Natural killer cell (primary cell): ENCODE data around the gene LDLRAP1. TPM values are rescaled to one million over a fixed set of nuclear protein-coding genes. Genes with fewer than 3 reads are reported as not detected.

ENCODE experiments used
- ATAC-seq, 3 donors: fragments of 150-1000 bp in 2 of 3; fragments of 200-7000 bp in 1 of 3; cut with Tn5 transposase; 1 replicate in 1 of 3; 2 replicates in 2 of 3; pipeline ENCODE4 v1.10.0; 2021; ENCODE audit warnings: mild to moderate bottlenecking in 2 of 3, moderate library complexity in 2 of 3
- DNase-seq, 2 donors: peaks; one replicate each; pipeline versions ENCODE4 v3.0.0 to v3.0.0-alpha.2; 2013 to 2021; ENCODE audit warnings: mixed read lengths in 1 of 2
- H3K27ac ChIP-seq: one replicate; pipeline ENCODE4 v1.5.1; 2013; ENCODE audit warnings: mild to moderate bottlenecking, low read length
- H3K27me3 ChIP-seq: one replicate; pipeline ENCODE4 v1.6.1; 2013; ENCODE audit warnings: low read length; ENCODE audit not compliant: control insufficient read depth, insufficient read depth
- H3K36me3 ChIP-seq: one replicate; pipeline ENCODE4 v1.6.1; 2013; ENCODE audit warnings: low read length; ENCODE audit not compliant: control insufficient read depth, insufficient read depth
- H3K4me1 ChIP-seq: one replicate; pipeline ENCODE4 v1.6.1; 2013; ENCODE audit warnings: low read length; ENCODE audit not compliant: control insufficient read depth, insufficient read depth
- H3K4me3 ChIP-seq: one replicate; pipeline ENCODE4 v1.5.1; 2013; ENCODE audit warnings: low read length
- H3K9me3 ChIP-seq: one replicate; pipeline ENCODE4 v1.6.1; 2013; ENCODE audit warnings: low read length; ENCODE audit not compliant: control insufficient read depth, insufficient read depth
- H3K27ac Mint-ChIP-seq, 2 donors: one replicate each; pipeline ENCODE4 v1.8.0; 2022; ENCODE audit warnings: mild to moderate bottlenecking in 2 of 2, mixed read lengths in 2 of 2, moderate library complexity in 1 of 2
- H3K27me3 Mint-ChIP-seq, 2 donors: one replicate each; pipeline ENCODE4 v1.8.0; 2022; ENCODE audit warnings: low read depth in 2 of 2, mixed read lengths in 2 of 2
- H3K36me3 Mint-ChIP-seq: one replicate; pipeline ENCODE4 v1.8.0; 2022; ENCODE audit warnings: mixed read lengths
- H3K4me1 Mint-ChIP-seq, 2 donors: one replicate each; pipeline ENCODE4 v1.8.0; 2022; ENCODE audit warnings: mixed read lengths in 2 of 2
- H3K4me3 Mint-ChIP-seq: one replicate; pipeline ENCODE4 v1.8.0; 2022; ENCODE audit warnings: mild to moderate bottlenecking, moderate library complexity, mixed read lengths
- H3K9me3 Mint-ChIP-seq, 2 donors: one replicate each; pipeline ENCODE4 v1.8.0; 2022; ENCODE audit warnings: mixed read lengths in 2 of 2
- CTCF ChIP-seq: fragments of 200-600 bp; IDR thresholded peaks from one replicate; pipeline ENCODE4 v1.8.0; 2022; ENCODE audit warnings: antibody characterized with exemption
- WGBS: methylation state at CpG from one replicate; pipeline ENCODE4 v1.1.7; 2013; ENCODE audit warnings: missing lambda C conversion rate; ENCODE audit not compliant: insufficient coverage; 5-methylcytosine and 5-hydroxymethylcytosine counted together
- intact Hi-C: fragments of 100-400 bp; cut with micrococcal nuclease; formaldehyde crosslinking; loops from one replicate; pipeline ENCODE4 v1.14.2; 2022
- total RNA-seq, 4 donors: library from RNA; stranded (reverse); fragments of 120-200 nt in 1 of 4; gene quantifications; one replicate each; pipeline versions ENCODE4 v1.2.3 to v1.2.4, GENCODE V29; 2013 to 2022

LDLRAP1 gene
- total RNA-seq, 3 donors from 2014 or later (not counting 1 experiment from before 2014, with no cell fraction given) = 25.2 to 34.0 (median 27.4) TPM

- Histone ChIP-seq H3K4me3 (no peak overlapping the region), H3K4me1 (no peaks in the 10 kb centered on the region), H3K27me3 (no peaks in the 10 kb centered on the region), H3K9me3 (no peaks in the 10 kb centered on the region), H3K27ac (no peak overlapping the region), H3K36me3 (no peaks in the 10 kb centered on the region)
- intact Hi-C loops = no loop called here
- Mint-ChIP-seq H3K9me3 (no peaks in the 10 kb centered on the region), H3K4me3 (no peak overlapping the region), H3K27me3 (peaks cover 0 to 3% of the 10 kb centered on the region in 2 donors), H3K4me1 (peaks cover 0 to 5% of the 10 kb centered on the region in 2 donors), H3K27ac (no peak overlapping the region), H3K36me3 (no peaks in the 10 kb centered on the region)
- ATAC-seq (no peak), DNase-seq (no peak)
- WGBS = 75% methylated on average over 4 of the region's 4 CpGs
- no peak for TF ChIP-seq CTCF
These were observed 18.1 kb upstream of the LDLRAP1 start for GRCh38 chr1:25525361-25525688.

GRCh38 chr1:25526753-25527152 lies 16.7 kb upstream of the LDLRAP1 start:
- Mint-ChIP-seq H3K9me3 (no peaks in the 10 kb centered on the region), H3K4me3 (no peak overlapping the region), H3K27ac (no peak overlapping the region), H3K36me3 (no peaks in the 10 kb centered on the region), H3K4me1 (no peaks in the 10 kb centered on the region), H3K27me3 (peaks cover 0 to 3% of the 10 kb centered on the region in 2 donors)
- no peak overlapping the region for H3K4me3 ChIP-seq
- H3K27me3 ChIP-seq = no peaks in the 10 kb centered on the region
- no peaks in the 10 kb centered on the region for H3K36me3 ChIP-seq
- no peaks in the 10 kb centered on the region for H3K9me3 ChIP-seq
- H3K4me1 ChIP-seq = no peaks in the 10 kb centered on the region
- intact Hi-C loops = no loop called here
- no peak for TF ChIP-seq CTCF
- DNase-seq = no peak
- H3K27ac ChIP-seq = no peak overlapping the region
- ATAC-seq = no peak
- 93% methylated on average over 2 of the region's 2 CpGs for WGBS

- no peak overlapping the region for H3K27ac Mint-ChIP-seq
- DNase-seq (no peak), ATAC-seq (no peak)
- no peak overlapping the region for H3K27ac ChIP-seq
- no peak overlapping the region for H3K4me3 Mint-ChIP-seq
- 91% methylated on average over 11 of the region's 12 CpGs for WGBS
- no peaks in the 10 kb centered on the region for H3K4me1 Mint-ChIP-seq
- H3K36me3 Mint-ChIP-seq = no peaks in the 10 kb centered on the region
- peaks cover 0 to 3% of the 10 kb centered on the region in 2 donors for H3K27me3 Mint-ChIP-seq
- intact Hi-C loops = no loop called here
- H3K9me3 ChIP-seq = no peaks in the 10 kb centered on the region
- no peaks in the 10 kb centered on the region for H3K36me3 ChIP-seq
- no peaks in the 10 kb centered on the region for H3K4me1 ChIP-seq
- H3K4me3 ChIP-seq = no peak overlapping the region
- H3K27me3 ChIP-seq = no peaks in the 10 kb centered on the region
- TF ChIP-seq CTCF = no peak
- H3K9me3 Mint-ChIP-seq = no peaks in the 10 kb centered on the region
These were observed 16.1 kb upstream of the LDLRAP1 start for GRCh38 chr1:25527226-25527846.

GRCh38 chr1:25527946-25528595 lies 15.3 kb upstream of the LDLRAP1 start:
- intact Hi-C loops = no loop called here
- Histone ChIP-seq H3K36me3 (no peaks in the 10 kb centered on the region), H3K27ac (no peak overlapping the region), H3K4me3 (no peak overlapping the region), H3K9me3 (no peaks in the 10 kb centered on the region), H3K4me1 (no peaks in the 10 kb centered on the region), H3K27me3 (no peaks in the 10 kb centered on the region)
- WGBS = 96% methylated on average over 21 of the region's 21 CpGs
- Mint-ChIP-seq H3K27me3 (peaks cover 0 to 3% of the 10 kb centered on the region in 2 donors), H3K4me3 (no peak overlapping the region), H3K9me3 (no peaks in the 10 kb centered on the region), H3K4me1 (no peaks in the 10 kb centered on the region), H3K27ac (no peak overlapping the region), H3K36me3 (no peaks in the 10 kb centered on the region)
- TF ChIP-seq CTCF = no peak
- no peak for ATAC-seq
- DNase-seq = no peak
